Activated T-helper 1 cell treated with anti-CD3 and anti-CD28 coated beads, Interleukin-2, amount 50 U/mL, for 16 hours (primary cell): Measurements from ENCODE around the gene EPN1.
"Not testable (repeated sequence)": the region's sequence is repeated elsewhere in the genome, so short reads cannot be mapped to it uniquely, and the experiment has no call there.

ENCODE experiments used
- DNase-seq, 2 donors: peaks; one replicate each; pipeline ENCODE4 v3.0.0-alpha.2; 2020; ENCODE audit warnings: low read depth in 1 of 2, low spot score in 1 of 2

Gene EPN1

GRCh38 chr19:55717879-55718711 is 43.1 kb downstream of the EPN1 start:
- DNase-seq: not testable (repeated sequence)

GRCh38 chr19:55720214-55720746 is 45.3 kb downstream of the EPN1 start:
- no peak for DNase-seq

- no peak for DNase-seq
These were observed 45.8 kb downstream of the EPN1 start for GRCh38 chr19:55720801-55721200.

- no peak for DNase-seq
These were observed 48.5 kb downstream of the EPN1 start for GRCh38 chr19:55723491-55723890.

GRCh38 chr19:55730378-55730777 is 55.4 kb downstream of the EPN1 start:
- DNase-seq: not testable (repeated sequence)

- DNase-seq: no peak
These were observed 63.3 kb downstream of the EPN1 start, which contains the start of gene NLRP9 for GRCh38 chr19:55738302-55738701. NLRP9 (minus strand) TSS chr19:55738402; CDS start chr19:55738374, 28 bp downstream.

- DNase-seq: no peak
These were observed 75.7 kb downstream of the EPN1 start for GRCh38 chr19:55750715-55751114.

GRCh38 chr19:55753401-55753800 is 78.4 kb downstream of the EPN1 start:
- no peak for DNase-seq

- DNase-seq: not testable (repeated sequence)
These were observed 81.8 kb downstream of the EPN1 start for GRCh38 chr19:55756808-55757207.

- DNase-seq: not testable (repeated sequence)
These were observed 83.8 kb downstream of the EPN1 start, which contains the start of gene RFPL4A for GRCh38 chr19:55758797-55759196. RFPL4A (plus strand) TSS chr19:55759097; CDS start chr19:55761801, 2,704 bp downstream.
